Naive B cell (primary cell): ENCODE measurements around the gene CRY2. TPM values are rescaled to one million over a fixed set of nuclear protein-coding genes. Genes with fewer than 3 reads are reported as not detected.
A peak's percentile ranks its signal among the peaks of the same experiment; 100 is the strongest.

Experiments used
- ATAC-seq, 2 donors: fragments of 150-1000 bp; cut with Tn5 transposase; 2 replicates each; pipeline ENCODE4 v1.10.0; 2021; ENCODE audit warnings: low read depth in 2 of 2, mild to moderate bottlenecking in 2 of 2, moderate library complexity in 2 of 2
- DNase-seq: peaks from one replicate; pipeline ENCODE4 v3.0.0; 2022
- H3K27ac Mint-ChIP-seq, 6 donors: one replicate each; pipeline ENCODE4 v1.8.0; 2020 to 2022; ENCODE audit warnings: mild to moderate bottlenecking in 6 of 6, mixed read lengths in 6 of 6, moderate library complexity in 5 of 6, inconsistent platforms in 2 of 6
- H3K27me3 Mint-ChIP-seq, 3 donors: one replicate each; pipeline ENCODE4 v1.8.0; 2021 to 2022; ENCODE audit warnings: mixed read lengths in 3 of 3, mild to moderate bottlenecking in 1 of 3
- H3K36me3 Mint-ChIP-seq, 2 donors: one replicate each; pipeline ENCODE4 v1.8.0; 2020 to 2022; ENCODE audit warnings: mixed read lengths in 2 of 2, inconsistent platforms in 1 of 2, mild to moderate bottlenecking in 1 of 2
- H3K4me1 Mint-ChIP-seq, 3 donors: one replicate each; pipeline ENCODE4 v1.8.0; 2020 to 2022; ENCODE audit warnings: mixed read lengths in 3 of 3, inconsistent platforms in 1 of 3, mild to moderate bottlenecking in 1 of 3, moderate library complexity in 1 of 3
- H3K4me3 Mint-ChIP-seq, 8 donors: one replicate each; pipeline ENCODE4 v1.8.0; 2020 to 2022; ENCODE audit warnings: mild to moderate bottlenecking in 8 of 8, mixed read lengths in 8 of 8, moderate library complexity in 8 of 8, inconsistent platforms in 2 of 8
- H3K9me3 Mint-ChIP-seq, 7 donors: one replicate each; pipeline ENCODE4 v1.8.0; 2020 to 2022; ENCODE audit warnings: mixed read lengths in 7 of 7, mild to moderate bottlenecking in 5 of 7, inconsistent platforms in 2 of 7, moderate library complexity in 1 of 7
- polyA plus RNA-seq, 6 donors: library from polyadenylated mRNA; unstranded; fragments of 300-500 nt; fragmentation: Illumina TruSeq; gene quantifications; one replicate each; pipeline ENCODE4 v1.2.3, GENCODE V29; 2021; ENCODE audit warnings: low read depth in 6 of 6

The CRY2 gene
- polyA plus RNA-seq, 6 donors from 2014 or later = 10.0 to 34.2 (median 26.7) TPM

GRCh38 chr11:45844822-45845578, 2.3 kb upstream of the CRY2 start:
- DNase-seq (no peak), ATAC-seq (no peak)
- peak overlapping the region in 4 of 8 donors; percentile 16 to 90 (median 81) for H3K4me3 Mint-ChIP-seq
- peak overlapping the region; percentile 42 to 99 (median 96) for H3K27ac Mint-ChIP-seq
- H3K36me3 Mint-ChIP-seq = no peaks in the 10 kb centered on the region
- no peaks in the 10 kb centered on the region for H3K9me3 Mint-ChIP-seq
- H3K27me3 Mint-ChIP-seq = no peaks in the 10 kb centered on the region
- H3K4me1 Mint-ChIP-seq = peaks cover 36 to 46% (median 39%) of the 10 kb centered on the region in 3 donors

GRCh38 chr11:45846174-45846675, 1.1 kb upstream of the CRY2 start:
- Mint-ChIP-seq H3K36me3 (no peaks in the 10 kb centered on the region), H3K9me3 (no peaks in the 10 kb centered on the region), H3K27ac (peak overlapping the region; percentile 95 to 99 (median 98)), H3K4me3 (peak overlapping the region; percentile 81 to 94 (median 90)), H3K4me1 (peaks cover 47 to 58% (median 48%) of the 10 kb centered on the region in 3 donors), H3K27me3 (no peaks in the 10 kb centered on the region)
- ATAC-seq = no peak
- DNase-seq = no peak

DNA sequence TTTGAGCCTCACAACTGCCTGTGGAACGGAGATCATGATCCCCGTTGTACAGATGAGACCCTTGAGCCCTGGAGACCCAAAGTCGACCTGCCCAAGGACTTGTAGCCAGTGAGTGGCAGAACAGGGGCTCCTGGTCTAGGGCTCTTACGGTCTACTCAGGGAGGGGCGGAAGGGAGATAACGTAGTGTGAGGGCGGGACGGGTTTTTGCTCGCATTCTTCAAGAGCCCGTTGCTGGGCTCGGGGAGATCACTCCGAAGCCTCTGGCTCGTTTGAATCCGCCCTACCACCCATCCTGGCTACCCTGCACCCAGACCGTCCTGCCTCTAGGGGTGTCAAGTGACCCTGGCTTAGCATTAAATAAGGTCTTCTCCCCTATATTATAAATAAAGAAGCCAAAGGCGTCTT, 639 bp downstream of the CRY2 start:
- H3K27me3 Mint-ChIP-seq = no peaks in the 10 kb centered on the region
- H3K36me3 Mint-ChIP-seq = no peaks in the 10 kb centered on the region
- H3K4me3 Mint-ChIP-seq = peak overlapping the region; percentile 81 to 94 (median 90)
- H3K9me3 Mint-ChIP-seq = no peaks in the 10 kb centered on the region
- ATAC-seq (peak; percentile 5 to 7), DNase-seq (no peak)
- H3K4me1 Mint-ChIP-seq = peaks cover 58 to 71% (median 59%) of the 10 kb centered on the region in 3 donors
- H3K27ac Mint-ChIP-seq = peak overlapping the region; percentile 53 to 99 (median 96)

DNA sequence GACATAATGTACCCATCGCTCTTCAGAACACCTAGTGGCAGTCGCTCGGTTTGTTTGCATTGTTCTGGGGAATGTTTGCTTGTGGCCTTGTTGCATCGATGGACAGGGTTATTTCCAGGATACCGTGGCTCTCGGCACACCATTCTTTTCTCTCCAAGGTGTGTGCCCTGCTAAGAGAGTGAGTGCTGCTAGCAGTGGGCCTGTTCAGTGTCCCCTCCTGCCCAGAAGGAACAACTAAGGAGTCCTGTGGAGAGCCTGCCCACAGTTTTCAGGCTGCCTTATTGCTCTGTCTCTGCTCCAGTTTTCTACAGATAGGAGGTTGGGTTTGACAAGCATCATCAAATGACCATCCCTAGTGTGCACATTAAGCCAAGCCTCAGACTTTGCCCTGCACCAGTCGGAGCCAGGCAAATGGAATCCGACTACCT, 1.4 kb downstream of the CRY2 start:
- no peaks in the 10 kb centered on the region for H3K36me3 Mint-ChIP-seq
- no peaks in the 10 kb centered on the region for H3K9me3 Mint-ChIP-seq
- H3K27me3 Mint-ChIP-seq = no peaks in the 10 kb centered on the region
- no peak for ATAC-seq
- DNase-seq = no peak
- peak overlapping the region; percentile 48 to 94 (median 86) for H3K4me3 Mint-ChIP-seq
- peaks cover 50 to 70% (median 53%) of the 10 kb centered on the region in 3 donors for H3K4me1 Mint-ChIP-seq
- H3K27ac Mint-ChIP-seq = peak overlapping the region in 5 of 6 donors; percentile 59 to 95 (median 81)

- H3K27ac Mint-ChIP-seq = no peak overlapping the region
- no peak for ATAC-seq
These were observed 3.2 kb downstream of the CRY2 start for GRCh38 chr11:45850446-45850845.

DNA sequence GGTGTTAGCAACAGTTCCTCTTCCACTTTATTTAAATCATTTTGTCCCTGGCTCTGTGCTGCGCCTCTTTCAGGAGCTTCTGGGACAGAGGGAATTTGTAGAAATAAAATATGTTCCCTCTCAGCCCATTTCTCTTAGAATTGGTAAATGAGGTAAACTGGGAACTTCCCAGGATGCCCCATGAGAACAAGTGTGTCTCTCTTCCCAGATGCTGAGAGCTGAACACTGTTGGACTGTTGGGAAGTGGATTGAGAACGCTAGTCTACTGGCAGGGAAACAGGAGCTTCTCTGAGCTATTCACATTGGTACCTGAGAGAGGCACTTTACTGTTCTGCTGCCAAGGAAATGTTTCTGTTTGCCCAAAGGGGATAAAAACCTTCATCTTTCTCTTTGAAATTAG, 4.0 kb downstream of the CRY2 start:
- H3K27me3 Mint-ChIP-seq = no peaks in the 10 kb centered on the region
- H3K4me1 Mint-ChIP-seq = peaks cover 42 to 73% (median 55%) of the 10 kb centered on the region in 3 donors
- peak overlapping the region in 2 of 8 donors; percentile 6 to 61 for H3K4me3 Mint-ChIP-seq

More at GRCh38 chr11:45850446-45850845, 3.2 kb downstream of the CRY2 start:
- no peaks in the 10 kb centered on the region for H3K27me3 Mint-ChIP-seq
- peaks cover 0 to under 1% of the 10 kb centered on the region in 2 donors for H3K36me3 Mint-ChIP-seq
- H3K9me3 Mint-ChIP-seq = no peaks in the 10 kb centered on the region
- peak overlapping the region in 4 of 8 donors; percentile 6 to 79 (median 52) for H3K4me3 Mint-ChIP-seq
- no peak for DNase-seq
- peaks cover 46 to 78% (median 55%) of the 10 kb centered on the region in 3 donors for H3K4me1 Mint-ChIP-seq

GRCh38 chr11:45852018-45852711, 4.9 kb downstream of the CRY2 start:
- Mint-ChIP-seq H3K4me1 (peaks cover 34 to 65% (median 51%) of the 10 kb centered on the region in 3 donors), H3K27ac (peak overlapping the region in 2 of 6 donors; percentile 19 to 20), H3K27me3 (no peaks in the 10 kb centered on the region), H3K36me3 (peaks cover 3 to 10% of the 10 kb centered on the region in 2 donors), H3K9me3 (no peaks in the 10 kb centered on the region), H3K4me3 (peak overlapping the region in 7 of 8 donors; percentile 20 to 66 (median 38))
- ATAC-seq = no peak
- DNase-seq = no peak

More for the DNA sequence above, 4.0 kb downstream of the CRY2 start:
- Mint-ChIP-seq H3K9me3 (no peaks in the 10 kb centered on the region), H3K27ac (no peak overlapping the region), H3K36me3 (peaks cover 0 to 6% of the 10 kb centered on the region in 2 donors)
- DNase-seq (no peak), ATAC-seq (no peak)

DNA sequence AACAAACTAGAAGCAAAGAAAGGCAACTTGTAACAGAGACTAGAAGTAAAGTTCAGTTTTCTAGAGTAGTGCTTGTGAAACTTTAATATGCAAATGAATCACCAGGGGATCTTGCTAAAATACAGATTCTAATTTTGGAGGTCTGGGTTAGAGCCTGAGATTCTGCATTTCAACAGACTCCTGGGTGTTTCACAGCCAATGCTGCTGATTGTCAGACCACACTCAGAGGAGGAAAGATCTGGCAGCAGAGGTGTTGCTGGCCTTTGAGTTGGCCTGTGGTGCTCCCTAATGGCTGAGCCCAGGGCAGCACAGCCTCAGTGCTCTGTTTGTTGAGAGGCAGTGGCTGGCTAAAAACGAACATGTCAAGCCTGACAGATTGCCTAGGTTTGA, 5.4 kb downstream of the CRY2 start:
- H3K9me3 Mint-ChIP-seq = no peaks in the 10 kb centered on the region
- DNase-seq = no peak
- H3K4me1 Mint-ChIP-seq = peaks cover 34 to 64% (median 55%) of the 10 kb centered on the region in 3 donors
- peak overlapping the region in 6 of 8 donors; percentile 20 to 66 (median 38) for H3K4me3 Mint-ChIP-seq
- H3K27me3 Mint-ChIP-seq = no peaks in the 10 kb centered on the region
- peak overlapping the region in 2 of 6 donors; percentile 19 to 20 for H3K27ac Mint-ChIP-seq
- ATAC-seq = peak in 1 of 2 donors; percentile 20
- H3K36me3 Mint-ChIP-seq = peaks cover 8 to 14% of the 10 kb centered on the region in 2 donors

DNA sequence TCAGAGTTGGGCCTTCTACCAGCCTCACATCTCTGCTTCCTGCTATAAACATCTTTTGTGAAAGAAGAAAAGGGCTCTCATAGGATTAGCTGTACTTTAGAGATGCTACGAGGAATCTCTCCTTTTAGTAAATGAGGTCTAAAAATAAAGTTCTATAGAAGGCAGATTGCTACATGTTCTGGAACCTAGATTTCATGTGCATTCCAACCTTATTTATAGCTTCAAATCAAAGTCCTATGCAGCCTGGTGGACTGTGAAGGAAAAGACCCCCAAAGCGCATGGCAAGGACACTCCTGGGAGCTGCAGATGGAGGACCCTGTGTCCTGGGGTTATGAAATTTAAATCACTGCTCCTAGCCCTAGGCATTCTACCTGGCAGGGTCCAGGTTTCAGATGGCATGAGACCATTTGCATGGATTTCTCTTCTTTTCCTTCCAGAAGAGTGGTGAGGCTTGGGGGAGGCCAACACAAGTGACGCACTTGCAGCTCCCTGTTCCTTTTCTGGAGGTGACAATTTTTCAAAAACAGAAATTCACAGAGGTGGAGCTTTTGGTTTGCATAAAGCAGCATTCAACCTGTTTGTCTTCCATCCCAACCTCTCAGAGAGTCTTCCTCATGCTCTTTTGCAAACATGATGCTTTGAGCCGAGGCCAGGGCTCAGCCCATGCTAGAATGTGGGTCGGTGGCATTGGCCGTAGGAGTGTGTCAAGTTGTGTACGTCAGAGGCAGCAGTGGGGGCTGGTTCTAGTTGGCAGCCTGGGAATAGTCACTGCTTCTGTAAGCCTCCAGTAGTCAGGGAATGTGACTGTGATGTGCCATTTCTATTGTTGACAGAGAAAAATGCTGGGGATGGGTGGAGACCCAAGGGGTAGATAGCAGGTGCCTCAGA, 6.3 kb downstream of the CRY2 start:
- ATAC-seq (no peak), DNase-seq (no peak)
- Mint-ChIP-seq H3K36me3 (peaks cover 8 to 18% of the 10 kb centered on the region in 2 donors), H3K9me3 (no peaks in the 10 kb centered on the region), H3K4me1 (peaks cover 30 to 57% (median 48%) of the 10 kb centered on the region in 3 donors), H3K27me3 (no peaks in the 10 kb centered on the region), H3K27ac (no peak overlapping the region), H3K4me3 (peak overlapping the region in 1 of 8 donors; percentile 63)

DNA sequence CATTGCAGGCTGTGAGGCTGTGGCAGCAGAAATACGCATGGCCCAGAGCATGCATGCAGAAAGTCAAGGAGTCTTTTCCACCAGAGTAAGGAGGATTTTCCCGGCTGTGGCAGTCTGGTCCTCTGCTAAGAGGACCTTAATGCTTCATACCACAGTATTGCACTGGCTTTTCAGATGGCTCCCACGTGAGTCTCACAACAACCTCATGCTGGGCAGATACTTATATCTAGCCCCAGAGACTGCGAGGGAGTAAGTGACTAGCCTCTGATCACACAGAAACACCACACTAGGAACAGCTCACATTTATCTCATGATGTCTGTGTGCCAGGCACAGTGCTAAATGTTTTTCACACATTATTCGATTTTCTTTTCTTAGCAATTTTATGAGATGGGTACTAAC, 8.0 kb downstream of the CRY2 start:
- H3K4me1 Mint-ChIP-seq = peaks cover 18 to 41% (median 36%) of the 10 kb centered on the region in 3 donors
- H3K27me3 Mint-ChIP-seq = no peaks in the 10 kb centered on the region
- H3K4me3 Mint-ChIP-seq = no peak overlapping the region
- no peaks in the 10 kb centered on the region for H3K9me3 Mint-ChIP-seq
- peaks cover 8 to 24% of the 10 kb centered on the region in 2 donors for H3K36me3 Mint-ChIP-seq
- ATAC-seq = no peak
- DNase-seq = no peak
- no peak overlapping the region for H3K27ac Mint-ChIP-seq

DNA sequence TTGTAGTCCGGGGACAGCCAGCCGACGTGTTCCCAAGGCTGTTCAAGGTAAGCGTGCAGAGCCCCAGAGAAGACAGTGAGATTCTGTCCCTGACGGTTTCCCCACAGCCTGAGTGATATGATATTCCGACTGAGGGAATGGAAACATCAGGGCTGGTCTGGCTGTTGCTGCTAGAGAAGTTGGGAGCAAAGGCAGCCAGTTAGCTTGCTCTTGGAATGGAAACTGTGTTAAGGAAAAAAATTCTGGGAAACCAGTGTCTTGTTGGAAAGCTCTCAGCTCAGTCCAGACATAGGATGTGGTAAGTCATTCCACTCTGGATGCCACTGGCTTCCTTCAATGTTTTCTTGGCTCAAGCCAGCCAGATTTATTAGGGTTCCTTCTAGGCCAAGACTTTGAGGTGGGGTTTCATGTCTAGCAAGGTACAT, 8.8 kb downstream of the CRY2 start:
- Mint-ChIP-seq H3K4me1 (peaks cover 14 to 34% (median 28%) of the 10 kb centered on the region in 3 donors), H3K9me3 (no peaks in the 10 kb centered on the region), H3K36me3 (peaks cover 11 to 26% of the 10 kb centered on the region in 2 donors), H3K27me3 (no peaks in the 10 kb centered on the region), H3K4me3 (no peak overlapping the region), H3K27ac (no peak overlapping the region)
- DNase-seq (no peak), ATAC-seq (no peak)

GRCh38 chr11:45857961-45858474, 10.7 kb downstream of the CRY2 start:
- H3K4me3 Mint-ChIP-seq = no peak overlapping the region
- DNase-seq (no peak), ATAC-seq (no peak)
- H3K27me3 Mint-ChIP-seq = no peaks in the 10 kb centered on the region
- H3K9me3 Mint-ChIP-seq = no peaks in the 10 kb centered on the region
- no peak overlapping the region for H3K27ac Mint-ChIP-seq
- H3K36me3 Mint-ChIP-seq = peaks cover 17 to 41% of the 10 kb centered on the region in 2 donors
- peaks cover 2 to 17% (median 14%) of the 10 kb centered on the region in 3 donors for H3K4me1 Mint-ChIP-seq
